Panc1 (cell line): Measurements from ENCODE around the gene TRIOBP. TPM values are rescaled to one million over a fixed set of nuclear protein-coding genes. Genes with fewer than 3 reads are reported as not detected.
A peak's percentile ranks its signal among the peaks of the same experiment; 100 is the strongest.

Source experiments
- ATAC-seq: fragments of 200-7000 bp; cut with Tn5 transposase; 2 replicates; pipeline ENCODE4 v1.9.1; 2020; ENCODE audit warnings: mild to moderate bottlenecking, moderate library complexity
- BruUV-seq: library from RNA; stranded (reverse); fragments of 400-500 nt; replicated peaks from 2 replicates; lab custom pipeline; 2021; lab: Mats Ljungman, UMichigan
- CTCF ChIA-PET: fragments of 300-600 bp; sonication (Branson Sonifier 250); formaldehyde crosslinking; loops from one replicate; lab custom pipeline; 2022; ENCODE audit warnings: antibody characterized with exemption; lab: Charles Lee
- POLR2A ChIA-PET: fragments of 300-600 bp; sonication (Branson Sonifier 250); formaldehyde crosslinking; loops from one replicate; lab custom pipeline; 2022; ENCODE audit warnings: antibody characterized with exemption; lab: Charles Lee
- DNase-seq: peaks from one replicate; pipeline ENCODE4 v3.0.0-alpha.2; 2010; ENCODE audit warnings: low read depth, low spot score
- H3K27ac ChIP-seq: 2 replicates; pipeline ENCODE4 v1.5.1; 2011; ENCODE audit warnings: mild to moderate bottlenecking, low read length, inconsistent platforms
- H3K27me3 ChIP-seq: fragments of 200-500 bp; sonication (Bioruptor generic); 2 replicates; pipeline ENCODE4 v1.6.0; 2014; ENCODE audit warnings: low read length, inconsistent platforms; ENCODE audit not compliant: control insufficient read depth, insufficient read depth
- H3K36me3 ChIP-seq: fragments of 200-500 bp; sonication (Bioruptor generic); 2 replicates; pipeline ENCODE4 v1.5.1; 2014; ENCODE audit warnings: inconsistent platforms, mild to moderate bottlenecking, low read length, moderate library complexity; ENCODE audit not compliant: control insufficient read depth, insufficient read depth
- H3K4me1 ChIP-seq: 2 replicates; pipeline ENCODE4 v1.5.1; 2011; ENCODE audit warnings: inconsistent platforms, mild to moderate bottlenecking, low read length, moderate library complexity; ENCODE audit not compliant: control insufficient read depth, insufficient read depth
- H3K4me3 ChIP-seq, 2 experiments: 2 replicates each; pipeline ENCODE4 v1.5.1; 2011 to 2012; ENCODE audit warnings: low read depth in 2 of 2, low read length in 2 of 2, mild to moderate bottlenecking in 2 of 2, inconsistent platforms in 1 of 2, moderate library complexity in 1 of 2
- H3K9me3 ChIP-seq: fragments of 200-500 bp; sonication (Bioruptor generic); 2 replicates; pipeline ENCODE4 v1.5.1; 2014; ENCODE audit warnings: low read depth, mild to moderate bottlenecking, inconsistent platforms, low read length, moderate library complexity; ENCODE audit not compliant: control insufficient read depth, insufficient read depth
- POLR2AphosphoS5 ChIP-seq: IDR thresholded peaks from 2 replicates; pipeline ENCODE4 v1.6.1; 2012; ENCODE audit warnings: mild to moderate bottlenecking, low read depth, low read length, moderate library complexity
- SIN3A ChIP-seq: IDR thresholded peaks from 2 replicates; pipeline ENCODE4 v1.6.1; 2012; ENCODE audit warnings: low read depth, mild to moderate bottlenecking, low read length, moderate library complexity, borderline replicate concordance; ENCODE audit not compliant: insufficient read depth
- TCF7L2 ChIP-seq: IDR thresholded peaks from 2 replicates; pipeline ENCODE4 v1.6.1; 2011; ENCODE audit warnings: mild to moderate bottlenecking, low read depth, low read length, inconsistent platforms
- in situ Hi-C: cut with HindIII; loops from 2 replicates; pipeline ENCODE4 v1.10.0; 2016; ENCODE audit warnings: low sequenced_read_pairs, low pct_unique_long_range_greater_than_20kb
- intact Hi-C: fragments of 100-400 bp; cut with micrococcal nuclease; formaldehyde crosslinking; loops from one replicate; pipeline ENCODE4 v1.10.0; 2022; ENCODE audit not compliant: unreplicated experiment
- total RNA-seq: library from RNA; stranded (reverse); gene quantifications from one replicate; pipeline ENCODE4 v1.2.1, GENCODE V29; 2021; ENCODE audit not compliant: unreplicated experiment
- TF ChIP-seq, protein P1 (sequence below): fragments of 450-650 bp; IDR thresholded peaks from 2 replicates; pipeline ENCODE4 v1.5.1; 2017; ENCODE audit warnings: mild to moderate bottlenecking
- TF ChIP-seq, protein P2 (sequence below), 2 experiments: IDR thresholded peaks; 2 replicates each; pipeline ENCODE4 v1.6.1; 2011 to 2012; ENCODE audit warnings: low read depth in 2 of 2, control low read depth in 1 of 2, low read length in 1 of 2, mild to moderate bottlenecking in 1 of 2, moderate library complexity in 1 of 2; ENCODE audit not compliant: insufficient read depth in 1 of 2

Gene TRIOBP
- total RNA-seq, 1 experiment from 2014 or later = 50.5 TPM

DNA sequence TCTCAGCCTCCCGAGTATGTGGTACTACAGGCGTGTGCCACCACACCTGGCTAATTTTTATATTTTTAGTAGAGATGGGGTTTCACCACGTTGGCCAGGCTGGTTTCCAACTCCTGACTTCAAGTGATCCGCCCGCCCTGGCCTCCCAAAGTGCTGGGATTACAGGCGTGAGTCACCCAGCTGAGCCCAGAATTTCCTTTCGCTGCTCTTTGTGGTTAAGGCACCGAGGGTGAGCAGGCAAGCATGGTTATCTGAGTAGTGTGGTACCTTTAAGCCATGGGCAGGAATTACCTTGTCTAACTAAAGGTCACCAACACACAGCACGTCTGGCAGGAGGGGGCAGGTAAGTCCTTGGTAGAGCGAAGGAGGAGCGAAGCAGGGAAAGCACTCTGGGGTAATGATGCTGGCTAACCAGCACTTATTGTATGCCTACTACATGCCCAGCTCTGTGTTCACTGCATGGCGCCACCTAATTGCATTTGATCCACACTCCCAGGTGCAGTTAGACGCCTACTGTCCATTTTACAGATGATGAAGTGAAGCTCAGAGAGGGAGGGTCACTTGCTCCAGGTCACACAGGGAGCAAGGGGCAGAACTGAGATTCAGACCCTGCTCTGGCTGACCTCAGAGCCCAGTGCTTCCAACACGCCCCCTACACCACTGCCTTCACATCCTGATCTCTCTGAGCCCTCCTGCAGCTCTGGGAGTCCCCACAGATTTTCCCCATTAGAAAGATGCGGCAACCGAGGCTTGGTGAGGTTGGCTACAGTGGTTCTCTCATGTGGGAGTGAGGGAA is 45.7 kb downstream of the TRIOBP start:
- Histone ChIP-seq H3K4me1 (peaks cover 19% of the 10 kb centered on the region), H3K27me3 (no peaks in the 10 kb centered on the region), H3K36me3 (no peaks in the 10 kb centered on the region; the same call in 1 of the 2 replicates), H3K4me3 (no peak overlapping the region), H3K27ac (peak overlapping the region; percentile 44; the same call in 1 of the 2 replicates), H3K9me3 (no peaks in the 10 kb centered on the region)
- TF ChIP-seq SIN3A = no peak
- TF ChIP-seq, protein P1, sequence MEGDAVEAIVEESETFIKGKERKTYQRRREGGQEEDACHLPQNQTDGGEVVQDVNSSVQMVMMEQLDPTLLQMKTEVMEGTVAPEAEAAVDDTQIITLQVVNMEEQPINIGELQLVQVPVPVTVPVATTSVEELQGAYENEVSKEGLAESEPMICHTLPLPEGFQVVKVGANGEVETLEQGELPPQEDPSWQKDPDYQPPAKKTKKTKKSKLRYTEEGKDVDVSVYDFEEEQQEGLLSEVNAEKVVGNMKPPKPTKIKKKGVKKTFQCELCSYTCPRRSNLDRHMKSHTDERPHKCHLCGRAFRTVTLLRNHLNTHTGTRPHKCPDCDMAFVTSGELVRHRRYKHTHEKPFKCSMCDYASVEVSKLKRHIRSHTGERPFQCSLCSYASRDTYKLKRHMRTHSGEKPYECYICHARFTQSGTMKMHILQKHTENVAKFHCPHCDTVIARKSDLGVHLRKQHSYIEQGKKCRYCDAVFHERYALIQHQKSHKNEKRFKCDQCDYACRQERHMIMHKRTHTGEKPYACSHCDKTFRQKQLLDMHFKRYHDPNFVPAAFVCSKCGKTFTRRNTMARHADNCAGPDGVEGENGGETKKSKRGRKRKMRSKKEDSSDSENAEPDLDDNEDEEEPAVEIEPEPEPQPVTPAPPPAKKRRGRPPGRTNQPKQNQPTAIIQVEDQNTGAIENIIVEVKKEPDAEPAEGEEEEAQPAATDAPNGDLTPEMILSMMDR = no peak
- TF ChIP-seq, protein P2, sequence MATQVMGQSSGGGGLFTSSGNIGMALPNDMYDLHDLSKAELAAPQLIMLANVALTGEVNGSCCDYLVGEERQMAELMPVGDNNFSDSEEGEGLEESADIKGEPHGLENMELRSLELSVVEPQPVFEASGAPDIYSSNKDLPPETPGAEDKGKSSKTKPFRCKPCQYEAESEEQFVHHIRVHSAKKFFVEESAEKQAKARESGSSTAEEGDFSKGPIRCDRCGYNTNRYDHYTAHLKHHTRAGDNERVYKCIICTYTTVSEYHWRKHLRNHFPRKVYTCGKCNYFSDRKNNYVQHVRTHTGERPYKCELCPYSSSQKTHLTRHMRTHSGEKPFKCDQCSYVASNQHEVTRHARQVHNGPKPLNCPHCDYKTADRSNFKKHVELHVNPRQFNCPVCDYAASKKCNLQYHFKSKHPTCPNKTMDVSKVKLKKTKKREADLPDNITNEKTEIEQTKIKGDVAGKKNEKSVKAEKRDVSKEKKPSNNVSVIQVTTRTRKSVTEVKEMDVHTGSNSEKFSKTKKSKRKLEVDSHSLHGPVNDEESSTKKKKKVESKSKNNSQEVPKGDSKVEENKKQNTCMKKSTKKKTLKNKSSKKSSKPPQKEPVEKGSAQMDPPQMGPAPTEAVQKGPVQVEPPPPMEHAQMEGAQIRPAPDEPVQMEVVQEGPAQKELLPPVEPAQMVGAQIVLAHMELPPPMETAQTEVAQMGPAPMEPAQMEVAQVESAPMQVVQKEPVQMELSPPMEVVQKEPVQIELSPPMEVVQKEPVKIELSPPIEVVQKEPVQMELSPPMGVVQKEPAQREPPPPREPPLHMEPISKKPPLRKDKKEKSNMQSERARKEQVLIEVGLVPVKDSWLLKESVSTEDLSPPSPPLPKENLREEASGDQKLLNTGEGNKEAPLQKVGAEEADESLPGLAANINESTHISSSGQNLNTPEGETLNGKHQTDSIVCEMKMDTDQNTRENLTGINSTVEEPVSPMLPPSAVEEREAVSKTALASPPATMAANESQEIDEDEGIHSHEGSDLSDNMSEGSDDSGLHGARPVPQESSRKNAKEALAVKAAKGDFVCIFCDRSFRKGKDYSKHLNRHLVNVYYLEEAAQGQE (IDR thresholded peaks at IDR 0.05; ENCODE audit: insufficient read depth in 1 of 2, low read depth in 2 of 2, low read length in 1 of 2) = no peak
- TF ChIP-seq POLR2AphosphoS5 = no peak
- TF ChIP-seq TCF7L2 = no peak
- ChIA-PET CTCF (interaction anchor here (0.6 kb wide), 1 partner anchor 60 kb away, joined by 4 read pairs; no protein-coding TSS in a partner anchor), POLR2A (interaction anchor here (0.5 kb wide), 1 partner anchor 38 kb away, joined by 4 read pairs; no protein-coding TSS in a partner anchor)
- intact Hi-C loops = no loop called here
- ATAC-seq (peak; percentile 44; the same call in 1 of the 2 replicates), DNase-seq (no peak)
- in situ Hi-C loops = no loop called here
- BruUV-seq = no TSS peak

DNA sequence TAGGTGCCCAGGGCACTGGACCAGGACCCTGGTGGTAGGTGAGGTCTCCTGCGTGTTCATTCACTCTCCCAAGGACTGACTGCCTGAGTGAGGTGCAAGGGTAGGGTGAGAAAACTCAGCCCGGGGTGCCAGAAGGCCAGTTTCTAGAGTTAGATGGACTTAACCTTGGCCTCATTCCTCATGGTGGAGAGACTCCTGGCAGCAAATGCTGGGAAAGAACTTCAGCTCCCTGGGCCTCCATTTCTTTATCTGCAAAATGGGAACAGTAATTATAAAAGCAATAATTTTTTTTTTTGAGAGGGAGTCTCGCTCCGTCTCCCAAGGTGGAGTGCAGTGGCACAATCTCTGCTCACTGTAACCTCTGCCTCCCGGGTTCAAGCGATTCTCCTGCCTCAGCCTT is 47.7 kb downstream of the TRIOBP start:
- in situ Hi-C loops (no loop called here), intact Hi-C loops (no loop called here)
- H3K4me1 ChIP-seq = peaks cover 38% of the 10 kb centered on the region
- H3K27ac ChIP-seq = no peak overlapping the region
- H3K4me3 ChIP-seq = no peak overlapping the region
- no peaks in the 10 kb centered on the region for H3K9me3 ChIP-seq
- ATAC-seq (no peak), DNase-seq (no peak)
- H3K36me3 ChIP-seq = no peaks in the 10 kb centered on the region; the same call in 1 of the 2 replicates
- ChIA-PET CTCF (no interaction called here), POLR2A (no interaction called here)
- TF ChIP-seq SIN3A = no peak
- no peak for TF ChIP-seq TCF7L2
- no peaks in the 10 kb centered on the region for H3K27me3 ChIP-seq
- BruUV-seq = no TSS peak
